ENCODE data around the gene ZNRF3. TPM values are rescaled to one million over a fixed set of nuclear protein-coding genes. Genes with fewer than 3 reads are reported as not detected.

Gene ZNRF3
- total RNA-seq, 6 experiments from 2014 or later, result 5.8 to 9.2 (median 6.9) TPM

- DNase-seq, result no peak
- ATAC-seq, result no peak
- no peaks in the 10 kb centered on the region for H3K9me3 ChIP-seq
- WGBS (ENCODE audit: insufficient coverage, low coverage, low lambda C conversion rate, missing lambda C conversion rate), result 88% methylated on average over 3 of the region's 3 CpGs
- no peaks in the 10 kb centered on the region for H3K36me3 ChIP-seq
- H3K4me3 ChIP-seq, result no peak overlapping the region
- peaks cover 0 to 37% (median 13%) of the 10 kb centered on the region in 4 donors for H3K4me1 ChIP-seq
- intact Hi-C loops (cut with DNase I), result no loop called here
- TF ChIP-seq CTCF (IDR thresholded peaks at IDR 0.05) (no peak), POLR2A (IDR thresholded peaks at IDR 0.05) (no peak)
- H3K27ac ChIP-seq, result no peak overlapping the region
- no peaks in the 10 kb centered on the region for H3K27me3 ChIP-seq
Observed at GRCh38 chr22:28915969-28916368, 32.6 kb downstream of the ZNRF3 start.

GRCh38 chr22:28917747-28918549 is 34.6 kb downstream of the ZNRF3 start:
- Histone ChIP-seq H3K4me1 (peaks cover 0 to 31% (median 4%) of the 10 kb centered on the region in 4 donors), H3K9me3 (no peaks in the 10 kb centered on the region), H3K27me3 (no peaks in the 10 kb centered on the region), H3K36me3 (no peaks in the 10 kb centered on the region), H3K4me3 (no peak overlapping the region), H3K27ac (peak overlapping the region in 1 of 3 donors; percentile 15)
- intact Hi-C loops (cut with DNase I), result no loop called here
- DNase-seq (no peak), ATAC-seq (peak; percentile 20 to 46 (median 44))
- TF ChIP-seq CTCF (IDR thresholded peaks at IDR 0.05), result no peak
- TF ChIP-seq POLR2A (IDR thresholded peaks at IDR 0.05), result no peak
- WGBS (ENCODE audit: insufficient coverage, low coverage, low lambda C conversion rate, missing lambda C conversion rate), result 50% methylated on average over 8 of the region's 12 CpGs

GRCh38 chr22:28918550-28919271 is 35.3 kb downstream of the ZNRF3 start:
- no peaks in the 10 kb centered on the region for H3K9me3 ChIP-seq
- DNase-seq, result no peak
- intact Hi-C loops (cut with DNase I), result no loop called here
- H3K4me3 ChIP-seq, result no peak overlapping the region
- H3K27me3 ChIP-seq, result no peaks in the 10 kb centered on the region
- no peak for TF ChIP-seq POLR2A (IDR thresholded peaks at IDR 0.05)
- no peak for TF ChIP-seq CTCF (IDR thresholded peaks at IDR 0.05)
- no peaks in the 10 kb centered on the region for H3K36me3 ChIP-seq
- no peak for ATAC-seq
- H3K27ac ChIP-seq, result no peak overlapping the region
- H3K4me1 ChIP-seq, result peaks cover 0 to 37% (median 4%) of the 10 kb centered on the region in 4 donors
- 57% methylated on average over 3 of the region's 6 CpGs for WGBS (ENCODE audit: insufficient coverage, low coverage, low lambda C conversion rate, missing lambda C conversion rate)

- Histone ChIP-seq H3K36me3 (no peaks in the 10 kb centered on the region), H3K27ac (peak overlapping the region in 1 of 3 donors; percentile 50), H3K27me3 (no peaks in the 10 kb centered on the region), H3K9me3 (no peaks in the 10 kb centered on the region), H3K4me3 (no peak overlapping the region), H3K4me1 (peaks cover 0 to 49% (median 8%) of the 10 kb centered on the region in 4 donors)
- ATAC-seq, result peak in 3 of 4 donors; percentile 3 to 49 (median 48)
- TF ChIP-seq CTCF (IDR thresholded peaks at IDR 0.05) (no peak), POLR2A (IDR thresholded peaks at IDR 0.05) (no peak)
- WGBS (ENCODE audit: insufficient coverage, low coverage, low lambda C conversion rate, missing lambda C conversion rate), result 72% methylated on average over 5 of the region's 7 CpGs
- no peak for DNase-seq
- intact Hi-C loops (cut with DNase I), result no loop called here
Observed at GRCh38 chr22:28920757-28921584, 37.6 kb downstream of the ZNRF3 start.
